Eye (tissue), 1 donor: ENCODE data around the gene RPH3AL.

Experiments used
- DNase-seq: peaks from one replicate; pipeline ENCODE4 v3.0.0-alpha.2; 2015

Gene RPH3AL

GRCh38 chr17:194828-195602, 157.6 kb downstream of the RPH3AL start:
- DNase-seq = no peak

- DNase-seq = no peak
These were observed 158.5 kb downstream of the RPH3AL start for GRCh38 chr17:193841-194806.

- DNase-seq = no peak
These were observed 159.2 kb downstream of the RPH3AL start for GRCh38 chr17:193426-193810.

- no peak for DNase-seq
These were observed 159.8 kb downstream of the RPH3AL start for GRCh38 chr17:192666-193425.

GRCh38 chr17:189444-189843, 163.2 kb downstream of the RPH3AL start:
- no peak for DNase-seq

- DNase-seq = no peak
These were observed 165.5 kb downstream of the RPH3AL start for GRCh38 chr17:187130-187529.

- DNase-seq = no peak
These were observed 167.0 kb downstream of the RPH3AL start for GRCh38 chr17:185445-186138.

- no peak for DNase-seq
These were observed 169.6 kb downstream of the RPH3AL start for GRCh38 chr17:183021-183420.

- peak; percentile 53 for DNase-seq
These were observed 170.4 kb downstream of the RPH3AL start for GRCh38 chr17:182050-182751.

GRCh38 chr17:181245-182049, 171.2 kb downstream of the RPH3AL start, which contains the start of gene DOC2B:
Gene DOC2B, minus strand, starts transcription at chr17:181650. Its CDS starts 171 bp downstream, at chr17:181479.
- DNase-seq = peak; percentile 76

GRCh38 chr17:180381-181244, 172.0 kb downstream of the RPH3AL start:
- DNase-seq = peak; percentile 72

- no peak for DNase-seq
These were observed 172.7 kb downstream of the RPH3AL start for GRCh38 chr17:179781-180380.

- DNase-seq = no peak
These were observed 173.6 kb downstream of the RPH3AL start for GRCh38 chr17:179066-179432.

- peak; percentile 58 for DNase-seq
These were observed 174.1 kb downstream of the RPH3AL start for GRCh38 chr17:178292-179065.

GRCh38 chr17:177762-178161, 174.8 kb downstream of the RPH3AL start:
- DNase-seq = no peak

GRCh38 chr17:177155-177554, 175.5 kb downstream of the RPH3AL start:
- DNase-seq = no peak

GRCh38 chr17:173166-173911, 179.3 kb downstream of the RPH3AL start:
- DNase-seq = peak; percentile 63

GRCh38 chr17:172401-172800, 180.2 kb downstream of the RPH3AL start:
- no peak for DNase-seq
